Thyroid gland (tissue), 4 donors: ENCODE measurements around the gene EPHB6. TPM values are rescaled to one million over a fixed set of nuclear protein-coding genes. Genes with fewer than 3 reads are reported as not detected.
A peak's percentile ranks its signal among the peaks of the same experiment; 100 is the strongest.

Experiments used
- DNase-seq, 2 donors: peaks; one replicate each; pipeline ENCODE4 v3.0.0-alpha.2; 2019
- H3K27ac ChIP-seq, 3 donors: fragments of 200-600 bp; sonication (generic); 1 replicate in 2 of 3; 2 replicates in 1 of 3; pipeline ENCODE4 v1.5.1; 2016 to 2019; ENCODE audit warnings: mild to moderate bottlenecking in 1 of 3, moderate library complexity in 1 of 3
- H3K27me3 ChIP-seq: fragments of 200-600 bp; sonication (generic); one replicate; pipeline ENCODE4 v1.5.1; 2019
- H3K36me3 ChIP-seq, 2 donors: fragments of 200-600 bp; sonication (generic); one replicate each; pipeline ENCODE4 v1.5.1; 2016 to 2019
- H3K4me1 ChIP-seq, 2 donors: fragments of 200-600 bp; sonication (generic); one replicate each; pipeline ENCODE4 v1.5.1; 2017 to 2019
- H3K4me3 ChIP-seq, 3 donors: fragments of 200-600 bp; sonication (generic); replicated peaks in 1 of 3; 1 replicate in 2 of 3; 2 replicates in 1 of 3; pipeline ENCODE4 v1.5.1; 2016; ENCODE audit warnings: mild to moderate bottlenecking in 1 of 3
- H3K9me3 ChIP-seq: fragments of 200-600 bp; sonication (generic); one replicate; pipeline ENCODE4 v1.5.1; 2017
- POLR2A ChIP-seq, 2 donors: fragments of 450-650 bp; IDR thresholded peaks; one replicate each; pipeline ENCODE4 v1.6.1; 2017; ENCODE audit warnings: antibody characterized with exemption in 2 of 2, mild to moderate bottlenecking in 2 of 2, moderate library complexity in 1 of 2
- WGBS, 2 donors: methylation state at CpG; one replicate each; pipeline ENCODE4 v1.1.5; 2017; 5-methylcytosine and 5-hydroxymethylcytosine counted together
- intact Hi-C: fragments of 100-400 bp; cut with DNase I; formaldehyde crosslinking; loops from one replicate; pipeline ENCODE4 v1.15.1; 2023
- total RNA-seq, 4 donors: library from RNA; depleted of rRNA; stranded (reverse); fragments of >200 nt; gene quantifications; one replicate each; pipeline ENCODE4 v1.2.3, GENCODE V29; 2016
- TF ChIP-seq, protein P1 (sequence below), 6 experiments: fragments of 200-600 bp in 3 of 6; fragments of 450-650 bp in 3 of 6; sonication (generic) in 3 of 6; IDR thresholded peaks; one replicate each; pipeline ENCODE4 v1.5.1; 2016 to 2019; ENCODE audit warnings: antibody characterized with exemption in 6 of 6, mild to moderate bottlenecking in 2 of 6, inconsistent platforms in 1 of 6, moderate library complexity in 1 of 6

Gene EPHB6
- total RNA-seq, 4 donors from 2014 or later = 20.0 to 46.2 (median 27.4) TPM

DNA sequence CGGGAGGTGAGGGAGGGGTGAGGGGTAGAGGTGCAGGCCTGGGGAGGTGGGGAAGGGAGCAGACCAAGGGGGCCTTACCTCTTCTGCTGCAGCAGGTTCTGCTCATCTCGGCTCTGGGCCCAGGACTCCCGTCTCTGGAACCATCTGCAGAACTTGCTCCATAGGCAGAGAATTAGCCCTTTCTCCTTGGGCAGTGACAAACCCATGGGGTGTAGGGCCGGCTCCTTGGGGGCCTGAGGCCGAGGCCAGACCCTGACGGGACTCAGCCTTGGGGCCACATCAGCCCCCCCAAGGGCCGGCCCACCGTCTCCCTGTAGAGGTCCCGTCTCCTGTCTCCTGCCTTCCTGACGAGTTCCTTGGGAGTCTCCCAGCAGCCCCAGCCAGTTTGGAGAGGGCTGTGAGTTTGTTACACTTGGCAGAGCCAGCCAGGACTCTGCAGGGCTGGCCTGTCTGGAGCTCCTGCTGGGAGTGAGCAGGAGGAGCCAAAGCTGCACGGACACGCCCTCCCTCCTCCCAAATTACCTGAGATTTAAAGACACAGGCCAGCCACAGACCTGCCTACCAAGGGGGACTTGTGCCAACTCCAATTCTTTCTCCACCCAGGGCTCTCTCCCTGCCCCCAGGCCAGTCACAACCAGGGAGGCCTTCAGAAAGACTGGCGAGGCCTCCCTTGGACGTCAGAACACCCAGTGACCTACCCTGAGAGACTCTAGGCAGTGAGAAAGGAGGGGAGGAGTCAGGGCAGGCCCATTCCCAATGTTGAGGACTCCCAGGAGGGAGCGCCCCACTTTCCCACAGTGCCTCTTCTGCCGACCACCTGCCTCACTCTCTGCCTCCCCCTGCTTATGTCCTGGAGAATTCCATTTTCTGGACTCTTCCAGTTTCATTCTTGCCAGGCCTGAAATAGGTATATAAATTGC, 30.7 kb downstream of the EPHB6 start, which contains the start of gene TRPV6:
Gene TRPV6 (minus strand): TSS at position 435 of the 920 bp plus-strand sequence.
- peaks cover 5 to 6% of the 10 kb centered on the region in 2 donors for H3K4me1 ChIP-seq
- no peaks in the 10 kb centered on the region for H3K27me3 ChIP-seq
- H3K9me3 ChIP-seq = no peaks in the 10 kb centered on the region
- H3K4me3 ChIP-seq = no peak within 1 kb of the TSS
- TF ChIP-seq POLR2A (IDR thresholded peaks at IDR 0.05) = peak in 1 of 2 donors; percentile 57
- TF ChIP-seq, protein P1, sequence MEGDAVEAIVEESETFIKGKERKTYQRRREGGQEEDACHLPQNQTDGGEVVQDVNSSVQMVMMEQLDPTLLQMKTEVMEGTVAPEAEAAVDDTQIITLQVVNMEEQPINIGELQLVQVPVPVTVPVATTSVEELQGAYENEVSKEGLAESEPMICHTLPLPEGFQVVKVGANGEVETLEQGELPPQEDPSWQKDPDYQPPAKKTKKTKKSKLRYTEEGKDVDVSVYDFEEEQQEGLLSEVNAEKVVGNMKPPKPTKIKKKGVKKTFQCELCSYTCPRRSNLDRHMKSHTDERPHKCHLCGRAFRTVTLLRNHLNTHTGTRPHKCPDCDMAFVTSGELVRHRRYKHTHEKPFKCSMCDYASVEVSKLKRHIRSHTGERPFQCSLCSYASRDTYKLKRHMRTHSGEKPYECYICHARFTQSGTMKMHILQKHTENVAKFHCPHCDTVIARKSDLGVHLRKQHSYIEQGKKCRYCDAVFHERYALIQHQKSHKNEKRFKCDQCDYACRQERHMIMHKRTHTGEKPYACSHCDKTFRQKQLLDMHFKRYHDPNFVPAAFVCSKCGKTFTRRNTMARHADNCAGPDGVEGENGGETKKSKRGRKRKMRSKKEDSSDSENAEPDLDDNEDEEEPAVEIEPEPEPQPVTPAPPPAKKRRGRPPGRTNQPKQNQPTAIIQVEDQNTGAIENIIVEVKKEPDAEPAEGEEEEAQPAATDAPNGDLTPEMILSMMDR (IDR thresholded peaks at IDR 0.05) = no peak
- DNase-seq = peak; percentile 91 to 92
- H3K27ac ChIP-seq = peak within 1 kb of the TSS in 1 of 3 donors; percentile 34
- H3K36me3 ChIP-seq = no peaks in the 10 kb centered on the region
- intact Hi-C loops = loop anchor here (10.0 kb wide), 1 partner anchor 119 kb away; no protein-coding TSS in a partner anchor
- 21 to 38% methylated on average over 7 to 16 of the region's 16 CpGs for WGBS, 2 donors

DNA sequence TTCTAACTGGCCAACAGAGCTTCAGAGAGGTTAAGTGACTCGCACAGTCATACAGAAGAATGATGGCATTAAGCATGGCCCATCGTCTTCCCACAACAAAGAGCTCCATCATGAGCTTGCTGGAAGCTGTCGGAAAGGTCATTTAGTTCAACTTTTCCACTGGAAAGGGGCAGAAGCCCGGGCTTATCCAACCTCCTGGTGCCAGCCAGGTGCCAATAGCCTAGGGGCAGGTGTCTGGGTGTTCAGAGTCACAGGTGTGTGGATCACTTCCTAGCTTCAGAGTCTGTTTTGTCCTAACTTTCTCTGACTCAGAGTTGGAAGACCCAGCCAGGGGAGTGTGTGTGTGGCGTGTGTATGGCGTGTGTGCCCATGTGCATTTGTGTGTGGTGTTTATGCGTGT, 32.0 kb downstream of the EPHB6 start:
- 80 to 89% methylated on average over 7 of the region's 7 CpGs for WGBS, 2 donors
- intact Hi-C loops = loop anchor here (10.0 kb wide), 1 partner anchor 118 kb away; no protein-coding TSS in a partner anchor
- no peaks in the 10 kb centered on the region for H3K27me3 ChIP-seq
- no peak overlapping the region for H3K4me3 ChIP-seq
- no peak overlapping the region for H3K27ac ChIP-seq
- DNase-seq = no peak
- TF ChIP-seq POLR2A (IDR thresholded peaks at IDR 0.05) = no peak
- TF ChIP-seq, protein P1 (IDR thresholded peaks at IDR 0.05) = no peak
- H3K4me1 ChIP-seq = peaks cover 5 to 6% of the 10 kb centered on the region in 2 donors
- no peaks in the 10 kb centered on the region for H3K36me3 ChIP-seq
- no peaks in the 10 kb centered on the region for H3K9me3 ChIP-seq

DNA sequence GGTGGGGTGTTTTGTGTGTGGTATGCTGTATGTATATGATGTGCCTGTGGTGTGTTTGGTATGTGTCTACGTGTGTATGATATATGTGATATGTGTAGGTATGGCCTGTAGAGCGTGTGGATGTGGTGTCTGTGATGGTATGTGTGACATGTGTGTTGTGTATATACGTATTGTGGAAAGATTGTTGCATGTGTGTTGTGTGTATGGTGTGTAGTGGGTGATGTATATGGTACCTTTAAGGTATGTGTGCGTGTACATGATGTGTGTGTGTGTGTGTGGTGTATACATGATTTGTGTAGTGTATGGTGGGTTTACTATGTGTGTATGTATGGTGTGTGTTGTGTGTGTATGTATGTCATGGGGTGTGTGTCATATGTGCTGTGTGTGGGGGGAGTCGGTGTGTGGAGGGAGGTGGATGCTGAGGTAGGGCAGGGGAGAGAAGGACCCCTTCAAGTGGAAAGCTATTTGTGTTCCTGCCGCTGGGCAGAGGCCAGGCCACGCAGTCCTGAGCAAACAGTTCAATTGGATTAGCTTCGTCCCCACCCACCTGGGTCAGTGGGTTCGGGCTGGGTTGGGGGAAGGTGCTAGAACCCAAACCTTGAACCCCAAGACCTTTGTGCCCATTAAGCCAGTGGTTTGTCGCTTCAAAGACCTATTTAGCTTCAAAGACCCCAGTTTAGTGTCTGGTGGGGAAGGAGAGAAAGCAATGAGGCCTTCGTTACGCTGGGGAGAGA, 32.6 kb downstream of the EPHB6 start:
- no peak for DNase-seq
- peaks cover 5 to 6% of the 10 kb centered on the region in 2 donors for H3K4me1 ChIP-seq
- no peak overlapping the region for H3K27ac ChIP-seq

DNA sequence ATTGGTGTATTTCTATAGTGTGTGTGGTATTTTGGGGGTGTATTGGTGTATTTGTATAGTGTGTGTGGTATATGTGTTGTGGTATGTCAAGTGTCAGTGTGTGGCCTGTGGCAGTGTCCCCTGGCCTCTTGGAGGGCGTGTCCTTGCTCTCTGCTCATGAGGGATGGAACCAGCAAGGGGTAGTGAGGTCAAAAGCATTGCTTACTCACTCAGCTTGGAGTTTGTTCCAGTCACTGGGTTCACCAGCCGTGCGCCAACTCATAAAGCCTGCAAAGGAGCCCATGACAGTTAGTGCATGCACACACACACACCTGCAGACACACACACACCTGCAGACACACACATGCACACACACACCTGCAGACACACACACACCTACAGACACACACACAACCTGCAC, 34.9 kb downstream of the EPHB6 start:
- no peak for DNase-seq
- intact Hi-C loops = loop anchor here (10.0 kb wide), 1 partner anchor 115 kb away; no protein-coding TSS in a partner anchor
- Histone ChIP-seq H3K27me3 (no peaks in the 10 kb centered on the region), H3K27ac (no peak overlapping the region), H3K4me3 (no peak overlapping the region), H3K36me3 (no peaks in the 10 kb centered on the region), H3K4me1 (peaks cover 5 to 6% of the 10 kb centered on the region in 2 donors), H3K9me3 (no peaks in the 10 kb centered on the region)
- 33 to 40% methylated on average over 3 of the region's 3 CpGs for WGBS, 2 donors
- TF ChIP-seq, protein P1 (IDR thresholded peaks at IDR 0.05) = no peak
- no peak for TF ChIP-seq POLR2A (IDR thresholded peaks at IDR 0.05)

More for the DNA sequence above, 32.6 kb downstream of the EPHB6 start:
- no peaks in the 10 kb centered on the region for H3K36me3 ChIP-seq
- no peaks in the 10 kb centered on the region for H3K9me3 ChIP-seq
- TF ChIP-seq, protein P1 (IDR thresholded peaks at IDR 0.05) = no peak
- no peak for TF ChIP-seq POLR2A (IDR thresholded peaks at IDR 0.05)
- WGBS, 2 donors = 66 to 70% methylated on average over 12 of the region's 12 CpGs
- H3K27me3 ChIP-seq = no peaks in the 10 kb centered on the region
- no peak overlapping the region for H3K4me3 ChIP-seq
- intact Hi-C loops = loop anchor here (10.0 kb wide), 1 partner anchor 117 kb away; no protein-coding TSS in a partner anchor
